Spleen (tissue), 11 donors: Measurements from ENCODE around the gene KIF5A. TPM values are rescaled to one million over a fixed set of nuclear protein-coding genes. Genes with fewer than 3 reads are reported as not detected.
A peak's percentile ranks its signal among the peaks of the same experiment; 100 is the strongest.

ENCODE experiments used
- DNase-seq: peaks from one replicate; pipeline ENCODE4 v3.0.0-alpha.2; 2020
- H3K27ac ChIP-seq, 8 donors: fragments of 200-600 bp; sonication (generic) in 7 of 8; 1 replicate in 4 of 8; 2 replicates in 4 of 8; pipeline versions ENCODE4 v1.5.0 to v1.8.0; 2016 to 2021; ENCODE audit warnings: inconsistent platforms in 4 of 8, mild to moderate bottlenecking in 4 of 8, moderate library complexity in 1 of 8
- H3K27me3 ChIP-seq, 7 donors: fragments of 200-600 bp; sonication (generic) in 6 of 7; replicated peaks in 1 of 7; 1 replicate in 4 of 7; 2 replicates in 3 of 7; pipeline versions ENCODE4 v1.5.0 to v1.8.0; 2016 to 2021; ENCODE audit warnings: inconsistent platforms in 3 of 7, mild to moderate bottlenecking in 1 of 7
- H3K36me3 ChIP-seq, 6 donors: fragments of 200-600 bp; sonication (generic) in 5 of 6; 1 replicate in 4 of 6; 2 replicates in 2 of 6; pipeline versions ENCODE4 v1.5.0 to v1.8.0; 2016 to 2021; ENCODE audit warnings: inconsistent platforms in 2 of 6
- H3K4me1 ChIP-seq, 6 donors: fragments of 200-600 bp; sonication (generic) in 5 of 6; 1 replicate in 3 of 6; 2 replicates in 3 of 6; pipeline versions ENCODE4 v1.5.0 to v1.8.0; 2016 to 2021; ENCODE audit warnings: inconsistent platforms in 3 of 6
- H3K4me3 ChIP-seq, 8 donors: fragments of 200-600 bp; sonication (generic) in 7 of 8; 1 replicate in 4 of 8; 2 replicates in 4 of 8; pipeline versions ENCODE4 v1.5.0 to v1.8.0; 2016 to 2021; ENCODE audit warnings: inconsistent platforms in 4 of 8, mild to moderate bottlenecking in 4 of 8, moderate library complexity in 2 of 8
- H3K9me3 ChIP-seq, 8 donors: fragments of 200-600 bp; sonication (generic) in 7 of 8; 1 replicate in 4 of 8; 2 replicates in 4 of 8; pipeline versions ENCODE4 v1.5.0 to v1.8.0; 2016 to 2021; ENCODE audit warnings: inconsistent platforms in 4 of 8
- POLR2A ChIP-seq, 3 donors: fragments of 450-650 bp; IDR thresholded peaks; one replicate each; pipeline ENCODE4 v1.5.1; 2017; ENCODE audit warnings: antibody characterized with exemption in 3 of 3, mild to moderate bottlenecking in 1 of 3
- POLR2AphosphoS5 ChIP-seq, 3 donors: sonication (generic); formaldehyde crosslinking; IDR thresholded peaks; one replicate each; pipeline ENCODE4 v1.5.1; 2017; ENCODE audit warnings: antibody characterized with exemption in 3 of 3
- WGBS, 5 donors: extraction: QIAGEN DNeasy Blood & Tissue Kit in 3 of 5; methylation state at CpG; one replicate each; pipeline versions ENCODE4 v1.1.5 to v1.1.7; 2013 to 2018; 5-methylcytosine and 5-hydroxymethylcytosine counted together
- intact Hi-C: fragments of 100-400 bp; cut with DNase I; formaldehyde crosslinking; loops from one replicate; pipeline ENCODE4 v1.15.0; 2023; ENCODE audit warnings: low total_unique reads
- polyA plus RNA-seq, 3 donors: library from polyadenylated mRNA; stranded (reverse); fragments of 200-250 nt; gene quantifications; one replicate each; pipeline ENCODE4 v1.2.1, GENCODE V29; 2013
- total RNA-seq, 7 donors: library from RNA; depleted of rRNA in 3 of 7; stranded (reverse); fragments of >200 nt in 3 of 7; fragmentation: NEBNext Ultra II Directional in 4 of 7; extraction: Animal tissue kit (Norgen Biotek cat#: 25700) in 4 of 7; gene quantifications; one replicate each; pipeline versions ENCODE4 v1.1.0 to v1.2.1, GENCODE V29; 2016 to 2021
- TF ChIP-seq, protein P1 (sequence below), 11 experiments: fragments of 200-600 bp in 7 of 11; fragments of 450-650 bp in 4 of 11; sonication (generic) in 4 of 11; IDR thresholded peaks in 8 of 11; conservative IDR thresholded peaks in 3 of 11; 1 replicate in 7 of 11; 2 replicates in 4 of 11; pipeline versions ENCODE4 v1.4.0 to v1.8.0; 2016 to 2021; ENCODE audit warnings: antibody characterized with exemption in 11 of 11, inconsistent platforms in 4 of 11, mild to moderate bottlenecking in 1 of 11
- donor health status: healthy with polysubstance abuse.
- donor health status: DM: no; HTN: no; CAD: no; lungs with moderate emphysema.
- donor health status: DM: no; HTN: no; CAD: no.
- donor health status: Bipolar disorder and iron deficiency.
- donor health status: healthy.
- donor health status: DM: no; HTN: no; CAD: no.
- donor health status: DM: yes; HTN: yes; CAD: no.

Gene KIF5A
- total and polyA plus RNA-seq, 10 donors, result 0.07 to 0.76 (median 0.13) TPM; not detected in 1

- intact Hi-C loops, result no loop called here
These were observed 60.8 kb downstream of the KIF5A start for GRCh38 chr12:57610554-57611107.

GRCh38 chr12:57611108-57611826 is 61.4 kb downstream of the KIF5A start, which contains the start of gene ARHGEF25:
ARHGEF25 (plus strand) TSS chr12:57611435; CDS start chr12:57611895, 460 bp downstream.
- no peak for DNase-seq
- intact Hi-C loops, result no loop called here
- TF ChIP-seq, protein P1, sequence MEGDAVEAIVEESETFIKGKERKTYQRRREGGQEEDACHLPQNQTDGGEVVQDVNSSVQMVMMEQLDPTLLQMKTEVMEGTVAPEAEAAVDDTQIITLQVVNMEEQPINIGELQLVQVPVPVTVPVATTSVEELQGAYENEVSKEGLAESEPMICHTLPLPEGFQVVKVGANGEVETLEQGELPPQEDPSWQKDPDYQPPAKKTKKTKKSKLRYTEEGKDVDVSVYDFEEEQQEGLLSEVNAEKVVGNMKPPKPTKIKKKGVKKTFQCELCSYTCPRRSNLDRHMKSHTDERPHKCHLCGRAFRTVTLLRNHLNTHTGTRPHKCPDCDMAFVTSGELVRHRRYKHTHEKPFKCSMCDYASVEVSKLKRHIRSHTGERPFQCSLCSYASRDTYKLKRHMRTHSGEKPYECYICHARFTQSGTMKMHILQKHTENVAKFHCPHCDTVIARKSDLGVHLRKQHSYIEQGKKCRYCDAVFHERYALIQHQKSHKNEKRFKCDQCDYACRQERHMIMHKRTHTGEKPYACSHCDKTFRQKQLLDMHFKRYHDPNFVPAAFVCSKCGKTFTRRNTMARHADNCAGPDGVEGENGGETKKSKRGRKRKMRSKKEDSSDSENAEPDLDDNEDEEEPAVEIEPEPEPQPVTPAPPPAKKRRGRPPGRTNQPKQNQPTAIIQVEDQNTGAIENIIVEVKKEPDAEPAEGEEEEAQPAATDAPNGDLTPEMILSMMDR (IDR thresholded peaks at IDR 0.05 in 8 of 11, conservative IDR thresholded peaks at IDR 0.05 in 3 of 11), result no peak
- TF ChIP-seq POLR2AphosphoS5 (IDR thresholded peaks at IDR 0.05), result peak; percentile 16 to 64 (median 47)
- Histone ChIP-seq H3K4me1 (peaks cover 13 to 58% (median 45%) of the 10 kb centered on the region in 6 donors), H3K27ac (peak within 1 kb of the TSS; percentile 29 to 83 (median 69)), H3K9me3 (no peaks in the 10 kb centered on the region), H3K27me3 (peaks cover 0 to 78% (median 35%) of the 10 kb centered on the region in 7 donors), H3K4me3 (peak within 1 kb of the TSS; percentile 33 to 80 (median 48)), H3K36me3 (peaks cover 0 to 28% (median 0%) of the 10 kb centered on the region in 6 donors)
- 1% methylated on average over 25 to 54 of the region's 55 CpGs for WGBS, 5 donors

More at GRCh38 chr12:57610554-57611107, 60.8 kb downstream of the KIF5A start:
- Histone ChIP-seq H3K9me3 (no peaks in the 10 kb centered on the region), H3K4me3 (peak overlapping the region; percentile 33 to 80 (median 48)), H3K4me1 (peaks cover 13 to 65% (median 49%) of the 10 kb centered on the region in 6 donors), H3K36me3 (peaks cover 0 to 22% (median 0%) of the 10 kb centered on the region in 6 donors), H3K27me3 (peaks cover 0 to 78% (median 35%) of the 10 kb centered on the region in 7 donors), H3K27ac (peak overlapping the region in 7 of 8 donors; percentile 29 to 83 (median 69))
- no peak for TF ChIP-seq POLR2AphosphoS5 (IDR thresholded peaks at IDR 0.05)
- WGBS, 5 donors, result 2 to 6% (median 5%) methylated on average over 15 to 29 of the region's 29 CpGs
- no peak for DNase-seq

GRCh38 chr12:57611827-57612710 is 62.2 kb downstream of the KIF5A start:
- peaks cover 0 to 83% (median 35%) of the 10 kb centered on the region in 7 donors for H3K27me3 ChIP-seq
- no peaks in the 10 kb centered on the region for H3K9me3 ChIP-seq
- H3K4me1 ChIP-seq, result peaks cover 13 to 57% (median 45%) of the 10 kb centered on the region in 6 donors
- TF ChIP-seq POLR2A (IDR thresholded peaks at IDR 0.05) (no peak), POLR2AphosphoS5 (IDR thresholded peaks at IDR 0.05) (no peak)
- TF ChIP-seq, protein P1 (IDR thresholded peaks at IDR 0.05 in 8 of 11, conservative IDR thresholded peaks at IDR 0.05 in 3 of 11), result no peak
- peak overlapping the region; percentile 29 to 83 (median 69) for H3K27ac ChIP-seq
- intact Hi-C loops, result no loop called here
- peaks cover 0 to 26% (median 0%) of the 10 kb centered on the region in 6 donors for H3K36me3 ChIP-seq
- DNase-seq, result no peak
- whole genome bisulfite sequencing, 5 donors, result 17 to 36% (median 21%) methylated on average over 10 to 23 of the region's 23 CpGs
- peak overlapping the region; percentile 33 to 80 (median 48) for H3K4me3 ChIP-seq

DNA sequence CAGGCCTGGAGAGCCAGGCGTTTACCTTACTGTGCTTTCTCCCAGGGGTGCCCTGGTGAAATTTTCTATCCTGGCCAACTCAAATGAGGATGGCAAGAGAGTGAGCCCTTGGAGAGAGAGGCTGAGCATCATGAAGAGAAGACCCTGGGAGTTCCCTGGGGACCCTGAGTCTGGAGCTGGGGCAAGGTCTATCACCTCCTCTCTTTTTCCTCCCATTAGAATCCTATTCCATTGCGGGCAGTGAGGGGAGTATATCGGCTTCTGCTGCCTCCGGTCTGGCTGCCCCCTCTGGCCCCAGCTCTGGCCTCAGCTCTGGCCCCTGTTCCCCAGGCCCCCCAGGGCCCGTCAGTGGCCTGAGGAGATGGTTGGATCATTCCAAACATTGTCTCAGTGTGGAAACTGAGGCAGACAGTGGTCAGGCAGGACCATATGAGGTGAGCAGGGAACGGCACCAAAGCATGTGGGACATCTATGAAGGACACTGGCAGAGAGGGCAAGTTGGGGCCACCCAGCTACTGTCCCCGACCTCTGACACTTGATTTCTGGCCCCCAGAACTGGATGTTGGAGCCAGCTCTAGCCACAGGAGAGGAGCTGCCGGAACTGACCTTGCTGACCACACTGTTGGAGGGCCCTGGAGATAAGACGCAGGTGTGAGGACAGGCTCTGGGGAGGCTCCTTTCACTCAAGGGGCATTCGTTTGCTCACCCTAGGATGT is 63.0 kb downstream of the KIF5A start:
- no peak for DNase-seq
- peaks cover 0 to 21% (median 0%) of the 10 kb centered on the region in 6 donors for H3K36me3 ChIP-seq
- whole genome bisulfite sequencing, 5 donors, result 81 to 92% (median 90%) methylated on average over 8 to 10 of the region's 10 CpGs
- H3K4me1 ChIP-seq, result peaks cover 13 to 57% (median 45%) of the 10 kb centered on the region in 6 donors
- TF ChIP-seq POLR2A (IDR thresholded peaks at IDR 0.05), result no peak
- TF ChIP-seq, protein P1 (IDR thresholded peaks at IDR 0.05 in 8 of 11, conservative IDR thresholded peaks at IDR 0.05 in 3 of 11), result no peak
- TF ChIP-seq POLR2AphosphoS5 (IDR thresholded peaks at IDR 0.05), result no peak
- no peak overlapping the region for H3K4me3 ChIP-seq
- H3K27me3 ChIP-seq, result peaks cover 0 to 91% (median 39%) of the 10 kb centered on the region in 7 donors
- intact Hi-C loops, result no loop called here
- H3K9me3 ChIP-seq, result no peaks in the 10 kb centered on the region
- H3K27ac ChIP-seq, result no peak overlapping the region
